ENCODE data around the gene TAS1R2.

- no peak for TF ChIP-seq SUZ12 (IDR thresholded peaks at IDR 0.05; ENCODE audit: extremely low read depth, insufficient read depth, insufficient read length)
- TF ChIP-seq ZNF274 (IDR thresholded peaks at IDR 0.05; ENCODE audit: low read depth, low read length): no peak
- TF ChIP-seq YY1 (IDR thresholded peaks at IDR 0.05; ENCODE audit: insufficient read depth, insufficient read length): no peak
Measured at GRCh38 chr1:18861082-18861481, 1.6 kb upstream of the TAS1R2 start.
